Rectal smooth muscle tissue (tissue), 1 donor: Measurements from ENCODE around the gene HLCS.

ENCODE experiments used
- H3K27ac ChIP-seq: one replicate; pipeline ENCODE4 v1.7.0; 2013; ENCODE audit warnings: low read depth, low read length, inconsistent platforms
- H3K27me3 ChIP-seq: one replicate; pipeline ENCODE4 v1.7.0; 2013; ENCODE audit warnings: low read length; ENCODE audit not compliant: control insufficient read depth, insufficient read depth
- H3K36me3 ChIP-seq: one replicate; pipeline ENCODE4 v1.7.0; 2013; ENCODE audit warnings: low read length; ENCODE audit not compliant: control insufficient read depth, insufficient read depth
- H3K4me1 ChIP-seq: one replicate; pipeline ENCODE4 v1.7.0; 2013; ENCODE audit warnings: low read length; ENCODE audit not compliant: control insufficient read depth, insufficient read depth
- H3K4me3 ChIP-seq: one replicate; pipeline ENCODE4 v1.7.0; 2013; ENCODE audit warnings: low read length
- H3K9ac ChIP-seq: one replicate; pipeline ENCODE4 v1.7.0; 2013; ENCODE audit warnings: low read length

HLCS gene

DNA sequence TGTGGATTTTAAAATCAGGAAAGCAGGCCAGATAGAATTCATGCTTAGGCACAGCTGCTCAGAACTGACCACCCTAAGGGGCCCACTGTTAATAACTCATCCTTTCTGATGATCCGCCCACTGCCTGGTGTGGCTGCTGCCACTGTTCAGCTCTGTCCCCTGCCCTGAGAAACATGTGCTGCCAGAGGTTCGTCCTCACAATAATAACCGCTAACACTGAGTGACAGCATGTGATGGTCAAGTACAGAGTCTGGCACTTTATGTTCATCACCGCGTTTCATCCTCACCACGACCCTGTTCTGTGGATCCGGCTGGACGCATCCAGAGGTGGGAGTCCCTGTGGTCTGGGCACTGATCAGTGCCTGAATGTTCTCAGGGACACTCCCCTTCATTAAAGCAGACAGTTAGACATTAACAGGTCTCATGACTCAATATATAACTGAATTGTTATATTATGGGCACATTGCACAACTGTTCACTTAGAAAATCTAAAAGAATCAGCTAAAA lies 159.0 kb downstream of the HLCS start:
- no peak overlapping the region for H3K4me3 ChIP-seq
- H3K4me1 ChIP-seq: no peaks in the 10 kb centered on the region
- no peak overlapping the region for H3K27ac ChIP-seq
- H3K27me3 ChIP-seq: no peaks in the 10 kb centered on the region
- H3K36me3 ChIP-seq: no peaks in the 10 kb centered on the region
- H3K9ac ChIP-seq: no peak overlapping the region

DNA sequence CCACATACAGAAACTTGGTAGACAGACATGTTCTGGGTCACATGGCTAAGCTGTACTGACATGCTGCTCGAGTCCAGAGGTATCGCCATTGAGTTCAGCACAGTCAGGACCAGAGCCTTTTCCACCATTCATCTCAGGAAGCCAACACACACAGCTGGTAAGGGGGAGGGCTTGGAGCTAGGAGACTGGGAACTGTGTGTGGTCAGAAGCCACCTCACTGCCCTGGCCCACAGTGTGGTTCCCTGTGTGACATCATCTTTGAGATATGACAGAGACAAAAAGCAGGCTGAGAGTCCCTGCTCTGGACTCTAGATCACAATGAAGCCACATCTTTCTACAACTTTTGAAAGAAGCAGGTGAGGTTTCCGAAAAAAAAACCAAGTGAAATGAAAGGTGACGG lies 160.4 kb downstream of the HLCS start:
- no peak overlapping the region for H3K27ac ChIP-seq
- no peak overlapping the region for H3K4me3 ChIP-seq
- H3K27me3 ChIP-seq: no peaks in the 10 kb centered on the region
- H3K4me1 ChIP-seq: no peaks in the 10 kb centered on the region
- H3K36me3 ChIP-seq: no peaks in the 10 kb centered on the region
- H3K9ac ChIP-seq: no peak overlapping the region

DNA sequence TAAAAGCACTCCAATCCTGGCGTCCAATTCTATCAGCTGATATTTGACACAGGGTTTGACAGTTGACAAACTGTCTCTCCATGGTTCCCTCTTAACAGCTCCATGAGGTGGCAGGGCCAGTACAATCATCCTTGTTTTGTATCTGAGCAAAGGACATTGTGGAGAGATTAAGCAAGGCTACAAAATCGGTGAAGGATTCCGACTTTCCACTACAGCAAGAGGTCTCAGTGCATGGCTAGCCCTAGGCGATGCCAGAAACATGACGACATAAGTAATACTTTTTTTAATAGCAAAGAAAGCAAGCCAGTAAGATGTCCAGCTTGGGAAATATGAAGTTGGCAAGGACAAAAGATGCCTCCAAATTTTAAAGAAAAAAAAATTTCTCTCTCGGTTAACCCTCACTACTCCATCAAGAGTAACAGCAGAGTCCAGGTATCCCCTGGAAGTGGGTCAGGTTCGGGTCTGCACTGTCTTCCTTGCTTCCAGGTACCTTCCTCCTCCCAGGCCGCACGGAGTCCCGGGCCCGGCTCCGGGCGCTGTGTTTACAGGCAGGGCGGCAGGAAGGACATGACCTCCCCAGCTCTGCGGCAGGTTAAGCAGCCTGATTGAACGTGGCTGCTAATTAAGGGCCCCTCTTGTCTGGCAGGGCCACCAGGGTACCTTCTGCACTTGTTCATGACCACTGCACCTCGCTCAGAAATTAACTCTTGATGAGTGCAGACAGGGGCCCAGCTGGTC lies 161.4 kb downstream of the HLCS start:
- Histone ChIP-seq H3K4me1 (no peaks in the 10 kb centered on the region), H3K27ac (no peak overlapping the region), H3K27me3 (no peaks in the 10 kb centered on the region), H3K4me3 (no peak overlapping the region), H3K36me3 (no peaks in the 10 kb centered on the region), H3K9ac (no peak overlapping the region)

DNA sequence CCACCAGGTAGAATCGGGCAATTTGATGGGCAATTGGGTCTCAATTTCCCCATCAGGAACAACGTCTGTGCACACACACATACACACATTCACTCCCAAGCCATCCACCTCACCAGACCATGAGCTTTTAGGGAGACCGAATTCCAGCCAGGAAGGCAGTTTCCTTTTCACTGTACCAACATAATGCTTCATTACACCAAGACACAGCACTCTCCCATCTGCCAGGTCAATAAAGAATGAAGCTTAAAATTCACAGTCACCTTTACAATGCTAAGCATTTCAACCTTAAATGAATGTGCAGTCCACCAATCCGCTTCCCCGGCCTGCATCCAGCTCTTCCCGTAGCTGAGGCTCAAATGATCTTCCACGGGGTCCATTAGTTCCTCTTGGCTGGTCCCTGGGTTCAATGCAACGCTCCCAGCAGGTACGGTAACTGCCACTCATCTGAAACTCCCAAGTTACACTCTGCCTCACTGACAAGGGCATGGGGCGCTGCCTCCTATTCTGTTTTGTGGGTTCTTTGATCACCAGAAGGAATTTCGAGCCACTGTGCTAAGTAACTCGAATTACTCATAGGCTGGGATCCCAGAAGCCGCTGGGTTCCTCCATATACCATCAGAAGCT lies 162.5 kb downstream of the HLCS start:
- H3K27me3 ChIP-seq: no peaks in the 10 kb centered on the region
- no peak overlapping the region for H3K27ac ChIP-seq
- H3K4me1 ChIP-seq: no peaks in the 10 kb centered on the region
- no peak overlapping the region for H3K4me3 ChIP-seq
- H3K9ac ChIP-seq: no peak overlapping the region
- H3K36me3 ChIP-seq: no peaks in the 10 kb centered on the region

- Histone ChIP-seq H3K9ac (no peak overlapping the region), H3K27ac (no peak overlapping the region), H3K27me3 (no peaks in the 10 kb centered on the region), H3K4me1 (no peaks in the 10 kb centered on the region), H3K36me3 (no peaks in the 10 kb centered on the region), H3K4me3 (no peak overlapping the region)
These were observed 163.3 kb downstream of the HLCS start for GRCh38 chr21:36803051-36803645.

DNA sequence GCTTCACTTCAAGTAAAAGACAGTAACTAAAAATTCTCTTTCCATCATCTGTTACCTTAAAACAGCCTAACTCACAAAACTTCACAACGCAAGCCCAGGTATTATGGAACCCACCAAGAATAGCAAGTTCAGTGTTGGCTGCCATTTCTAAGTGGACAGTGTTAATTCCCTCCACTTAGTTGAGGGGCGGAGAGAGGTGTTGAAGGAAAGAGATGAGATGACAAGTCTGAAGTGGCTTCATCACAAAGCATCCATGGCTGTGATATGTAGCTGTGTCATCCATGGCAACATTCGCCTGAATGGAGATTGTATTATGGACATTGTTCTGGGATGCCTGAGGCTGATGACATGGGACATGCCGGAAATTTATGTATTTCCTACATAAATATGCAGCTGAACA lies 165.7 kb downstream of the HLCS start:
- Histone ChIP-seq H3K27ac (no peak overlapping the region), H3K4me3 (no peak overlapping the region), H3K36me3 (no peaks in the 10 kb centered on the region), H3K4me1 (no peaks in the 10 kb centered on the region), H3K9ac (no peak overlapping the region), H3K27me3 (no peaks in the 10 kb centered on the region)

GRCh38 chr21:36799869-36800268 lies 166.6 kb downstream of the HLCS start:
- H3K36me3 ChIP-seq: no peaks in the 10 kb centered on the region
- no peaks in the 10 kb centered on the region for H3K4me1 ChIP-seq
- no peak overlapping the region for H3K27ac ChIP-seq
- H3K27me3 ChIP-seq: no peaks in the 10 kb centered on the region
- no peak overlapping the region for H3K4me3 ChIP-seq
- H3K9ac ChIP-seq: no peak overlapping the region

GRCh38 chr21:36798491-36798890 lies 168.0 kb downstream of the HLCS start:
- Histone ChIP-seq H3K9ac (no peak overlapping the region), H3K4me1 (no peaks in the 10 kb centered on the region), H3K27me3 (no peaks in the 10 kb centered on the region), H3K36me3 (no peaks in the 10 kb centered on the region), H3K27ac (no peak overlapping the region), H3K4me3 (no peak overlapping the region)

DNA sequence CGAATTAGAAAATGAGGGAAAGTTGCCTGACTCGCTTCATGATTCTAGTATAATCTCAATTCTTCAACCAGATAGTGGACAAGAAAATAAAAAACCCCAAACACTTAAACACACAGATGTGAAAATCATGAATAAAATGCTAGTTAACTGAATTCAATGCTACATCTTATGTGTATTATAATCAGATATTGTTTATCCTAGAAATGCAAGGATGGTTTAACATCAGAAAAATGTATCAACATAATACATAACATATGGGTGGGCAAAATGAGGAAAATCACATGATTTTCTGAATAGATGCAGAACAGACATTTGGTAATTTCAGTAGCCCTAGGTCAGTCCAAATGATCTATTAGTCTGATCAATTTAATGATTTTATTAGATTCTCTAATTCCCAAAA lies 170.4 kb downstream of the HLCS start:
- Histone ChIP-seq H3K4me3 (no peak overlapping the region), H3K27ac (no peak overlapping the region), H3K9ac (no peak overlapping the region), H3K4me1 (no peaks in the 10 kb centered on the region), H3K36me3 (no peaks in the 10 kb centered on the region), H3K27me3 (no peaks in the 10 kb centered on the region)

DNA sequence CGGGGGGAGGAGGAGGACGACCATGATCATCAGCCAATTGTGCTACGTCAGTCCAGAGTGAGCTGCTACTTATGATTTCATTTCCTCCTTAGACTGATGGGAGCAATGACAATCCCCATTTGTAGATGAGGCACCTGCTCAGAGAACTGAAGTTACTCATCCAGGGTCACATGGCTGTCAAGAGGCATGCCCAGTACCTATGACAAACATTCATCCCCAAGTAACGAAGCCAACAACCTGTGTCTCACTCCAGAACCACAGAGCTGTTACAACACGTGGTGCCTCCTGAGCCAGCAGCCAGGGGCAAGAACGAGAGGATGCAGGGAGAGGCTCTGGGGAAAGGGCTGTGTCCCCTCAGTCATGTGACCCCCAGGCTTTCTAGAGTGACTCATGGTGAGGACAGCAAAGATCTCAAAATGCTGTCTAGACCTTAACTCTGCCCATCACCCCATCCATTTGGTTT lies 173.9 kb downstream of the HLCS start:
- Histone ChIP-seq H3K27ac (no peak overlapping the region), H3K9ac (no peak overlapping the region), H3K36me3 (no peaks in the 10 kb centered on the region), H3K4me3 (no peak overlapping the region), H3K27me3 (no peaks in the 10 kb centered on the region), H3K4me1 (no peaks in the 10 kb centered on the region)

DNA sequence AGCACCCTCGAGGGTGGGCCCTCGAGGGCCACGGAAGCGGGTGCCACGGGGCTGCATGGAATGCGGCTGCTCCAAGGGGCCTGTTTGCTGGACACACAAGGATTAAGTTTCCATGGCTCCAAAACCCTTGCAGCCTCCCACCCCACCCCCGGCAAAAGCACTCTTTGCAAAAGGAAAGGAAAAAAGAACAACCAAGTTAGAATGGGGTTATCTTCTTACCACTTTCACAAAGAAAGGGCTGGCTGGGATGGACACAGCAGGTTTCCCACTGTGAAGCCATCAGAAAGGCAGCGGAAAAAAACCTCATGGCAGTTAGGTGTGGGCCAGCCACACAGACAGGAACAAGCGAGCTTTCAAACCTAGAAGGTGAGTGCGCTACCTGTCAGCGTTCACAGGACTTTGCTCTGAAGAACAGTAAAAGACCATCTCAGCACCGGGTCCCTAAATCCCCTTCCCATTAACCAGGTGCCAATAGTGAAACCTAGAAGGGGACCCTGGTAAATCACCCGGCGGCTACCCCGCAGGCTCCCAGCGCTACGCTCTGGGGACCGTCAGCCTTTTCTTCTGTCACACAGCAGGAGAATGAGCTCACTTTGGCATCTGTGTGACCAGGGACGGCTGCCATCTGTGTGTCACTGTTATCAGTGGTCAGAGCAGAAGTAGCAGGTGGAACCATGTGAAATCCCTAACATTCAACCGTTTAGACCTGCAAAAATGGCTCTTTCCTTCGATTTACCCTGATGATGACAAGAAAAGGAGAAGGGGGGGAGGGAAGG lies 174.6 kb downstream of the HLCS start:
- Histone ChIP-seq H3K27ac (no peak overlapping the region), H3K36me3 (no peaks in the 10 kb centered on the region), H3K4me1 (no peaks in the 10 kb centered on the region), H3K9ac (no peak overlapping the region), H3K27me3 (no peaks in the 10 kb centered on the region), H3K4me3 (no peak overlapping the region)

DNA sequence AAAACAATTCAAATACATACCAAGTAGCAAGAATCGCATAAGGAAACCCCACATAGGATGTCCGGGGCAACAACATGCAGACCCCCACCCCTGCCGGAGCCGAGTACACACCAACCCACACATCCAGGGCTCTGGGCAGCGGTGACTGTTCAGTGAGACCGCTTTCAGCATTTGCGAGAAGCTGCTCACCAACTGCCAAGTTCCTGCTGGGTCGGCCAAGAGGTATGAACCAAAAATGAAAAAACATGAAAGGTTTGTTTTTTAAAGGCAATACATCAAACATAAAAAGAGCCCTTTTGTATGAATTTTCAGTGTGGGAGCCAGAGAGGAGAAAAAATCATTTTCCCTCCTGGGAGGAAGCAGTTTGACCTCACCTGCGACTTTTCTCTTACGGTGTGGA lies 175.3 kb downstream of the HLCS start:
- Histone ChIP-seq H3K9ac (no peak overlapping the region), H3K4me1 (no peaks in the 10 kb centered on the region), H3K27ac (no peak overlapping the region), H3K36me3 (no peaks in the 10 kb centered on the region), H3K4me3 (no peak overlapping the region), H3K27me3 (no peaks in the 10 kb centered on the region)
